ENCODE data around the gene RNF214.

DNA sequence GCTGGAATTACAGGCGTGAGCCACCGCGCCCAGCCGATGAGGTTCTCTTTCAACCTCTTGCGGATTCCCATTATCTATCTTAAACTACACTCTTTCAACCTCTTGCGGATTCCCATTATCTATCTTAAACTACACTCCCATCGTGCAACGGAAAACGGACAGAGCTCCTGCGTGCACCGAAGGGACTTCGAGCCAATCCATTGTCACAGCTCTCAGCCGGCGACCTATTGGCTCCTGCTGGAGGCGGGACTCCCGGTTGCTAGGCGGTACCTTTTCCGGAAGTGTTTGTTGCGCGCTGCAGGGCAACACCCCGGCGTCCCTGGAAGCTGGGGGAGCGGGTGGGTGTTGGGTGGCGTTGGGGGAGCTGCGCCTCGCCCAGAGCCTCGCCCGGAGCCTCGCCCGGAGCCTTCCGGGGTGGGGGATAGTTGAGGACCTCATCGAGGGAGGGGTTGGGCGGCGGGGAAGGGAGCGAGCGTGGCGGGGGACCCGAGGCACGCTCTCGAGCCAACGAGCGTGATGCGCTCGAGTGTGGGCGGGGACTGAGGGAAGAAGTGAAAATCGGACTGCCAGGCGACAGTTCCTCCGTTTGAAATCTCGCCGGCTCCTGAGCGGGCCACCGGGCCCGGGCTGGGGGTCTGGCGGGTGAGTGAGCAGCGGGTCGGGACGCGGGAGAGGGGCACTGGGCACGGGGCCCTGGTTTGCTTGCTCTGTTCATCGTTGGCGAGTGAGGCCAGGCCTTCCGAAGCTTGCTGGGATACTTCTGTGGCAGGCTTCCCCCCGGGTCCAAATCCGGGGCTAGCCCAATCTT lies 95.3 kb downstream of the RNF214 start, which contains the start of gene CEP164:
- TF ChIP-seq, protein P1, sequence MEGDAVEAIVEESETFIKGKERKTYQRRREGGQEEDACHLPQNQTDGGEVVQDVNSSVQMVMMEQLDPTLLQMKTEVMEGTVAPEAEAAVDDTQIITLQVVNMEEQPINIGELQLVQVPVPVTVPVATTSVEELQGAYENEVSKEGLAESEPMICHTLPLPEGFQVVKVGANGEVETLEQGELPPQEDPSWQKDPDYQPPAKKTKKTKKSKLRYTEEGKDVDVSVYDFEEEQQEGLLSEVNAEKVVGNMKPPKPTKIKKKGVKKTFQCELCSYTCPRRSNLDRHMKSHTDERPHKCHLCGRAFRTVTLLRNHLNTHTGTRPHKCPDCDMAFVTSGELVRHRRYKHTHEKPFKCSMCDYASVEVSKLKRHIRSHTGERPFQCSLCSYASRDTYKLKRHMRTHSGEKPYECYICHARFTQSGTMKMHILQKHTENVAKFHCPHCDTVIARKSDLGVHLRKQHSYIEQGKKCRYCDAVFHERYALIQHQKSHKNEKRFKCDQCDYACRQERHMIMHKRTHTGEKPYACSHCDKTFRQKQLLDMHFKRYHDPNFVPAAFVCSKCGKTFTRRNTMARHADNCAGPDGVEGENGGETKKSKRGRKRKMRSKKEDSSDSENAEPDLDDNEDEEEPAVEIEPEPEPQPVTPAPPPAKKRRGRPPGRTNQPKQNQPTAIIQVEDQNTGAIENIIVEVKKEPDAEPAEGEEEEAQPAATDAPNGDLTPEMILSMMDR (IDR thresholded peaks at IDR 0.05; ENCODE audit: borderline replicate concordance, extremely low read depth, low read length, poor library complexity, severe bottlenecking): no peak
- no peak for TF ChIP-seq EZH2 (IDR thresholded peaks at IDR 0.05; ENCODE audit: borderline replicate concordance, low read depth, low read length, severe bottlenecking)
